Effector memory CD4-positive, alpha-beta T cell (primary cell): ENCODE results near the gene TTLL4.
"Not testable (repeated sequence)": the region's sequence is repeated elsewhere in the genome, so short reads cannot be mapped to it uniquely, and the experiment has no call there.

Experiments used
- DNase-seq, 3 donors: peaks; one replicate each; pipeline ENCODE4 v3.0.0-alpha.2; 2020
- H3K27ac ChIP-seq: 2 replicates; pipeline ENCODE4 v1.7.0; 2013; ENCODE audit warnings: mild to moderate bottlenecking, low read length, moderate library complexity; ENCODE audit not compliant: insufficient read depth, poor library complexity, severe bottlenecking
- H3K27me3 ChIP-seq: replicated peaks from 2 replicates; pipeline ENCODE4 v1.7.0; 2013; ENCODE audit warnings: mild to moderate bottlenecking, low read length; ENCODE audit not compliant: insufficient read depth, control insufficient read depth, poor library complexity, severe bottlenecking
- H3K36me3 ChIP-seq: 2 replicates; pipeline ENCODE4 v1.7.0; 2013; ENCODE audit warnings: mild to moderate bottlenecking, low read length, moderate library complexity; ENCODE audit not compliant: control insufficient read depth, insufficient read depth
- H3K4me1 ChIP-seq: 2 replicates; pipeline ENCODE4 v1.7.0; 2013; ENCODE audit warnings: low read length, mild to moderate bottlenecking; ENCODE audit not compliant: control insufficient read depth, insufficient read depth, poor library complexity, severe bottlenecking
- H3K4me3 ChIP-seq: 2 replicates; pipeline ENCODE4 v1.7.0; 2013; ENCODE audit warnings: low read length, low read depth, mild to moderate bottlenecking; ENCODE audit not compliant: insufficient read depth, poor library complexity, severe bottlenecking
- H3K9me3 ChIP-seq: 2 replicates; pipeline ENCODE4 v1.7.0; 2013; ENCODE audit warnings: mild to moderate bottlenecking, low read length, moderate library complexity; ENCODE audit not compliant: control insufficient read depth

The TTLL4 gene

GRCh38 chr2:218687400-218688060 is 23.1 kb upstream of the TTLL4 start:
- not testable (repeated sequence) for H3K27me3 ChIP-seq, H3K4me3 ChIP-seq, H3K9me3 ChIP-seq, DNase-seq, H3K27ac ChIP-seq, H3K4me1 ChIP-seq, H3K36me3 ChIP-seq

- peaks cover 6% of the 10 kb centered on the region for H3K36me3 ChIP-seq
Observed at GRCh38 chr2:218691234-218691633, 19.4 kb upstream of the TTLL4 start.

GRCh38 chr2:218694405-218695145 is 16.1 kb upstream of the TTLL4 start:
- Histone ChIP-seq H3K27me3 (no peaks in the 10 kb centered on the region), H3K4me1 (no peaks in the 10 kb centered on the region), H3K4me3 (no peak overlapping the region), H3K36me3 (peaks cover 6% of the 10 kb centered on the region), H3K9me3 (no peaks in the 10 kb centered on the region), H3K27ac (no peak overlapping the region)
- DNase-seq = no peak

More at GRCh38 chr2:218691234-218691633, 19.4 kb upstream of the TTLL4 start:
- no peak overlapping the region for H3K4me3 ChIP-seq
- no peaks in the 10 kb centered on the region for H3K4me1 ChIP-seq
- H3K27ac ChIP-seq = no peak overlapping the region
- no peak for DNase-seq
- no peaks in the 10 kb centered on the region for H3K9me3 ChIP-seq
- H3K27me3 ChIP-seq = no peaks in the 10 kb centered on the region

GRCh38 chr2:218698885-218699284 is 11.8 kb upstream of the TTLL4 start:
- no peaks in the 10 kb centered on the region for H3K4me1 ChIP-seq
- no peak overlapping the region for H3K27ac ChIP-seq
- H3K9me3 ChIP-seq = no peaks in the 10 kb centered on the region
- H3K4me3 ChIP-seq = no peak overlapping the region
- DNase-seq = no peak
- H3K27me3 ChIP-seq = no peaks in the 10 kb centered on the region
- H3K36me3 ChIP-seq = no peaks in the 10 kb centered on the region

GRCh38 chr2:218701806-218702205 is 8.8 kb upstream of the TTLL4 start:
- no peaks in the 10 kb centered on the region for H3K4me1 ChIP-seq
- H3K4me3 ChIP-seq = no peak overlapping the region
- H3K27ac ChIP-seq = no peak overlapping the region
- H3K9me3 ChIP-seq = no peaks in the 10 kb centered on the region
- H3K36me3 ChIP-seq = no peaks in the 10 kb centered on the region
- DNase-seq = no peak
- H3K27me3 ChIP-seq = no peaks in the 10 kb centered on the region

GRCh38 chr2:218703341-218703740 is 7.3 kb upstream of the TTLL4 start:
- Histone ChIP-seq H3K36me3 (no peaks in the 10 kb centered on the region), H3K4me3 (no peak overlapping the region), H3K4me1 (no peaks in the 10 kb centered on the region), H3K9me3 (no peaks in the 10 kb centered on the region), H3K27ac (no peak overlapping the region), H3K27me3 (no peaks in the 10 kb centered on the region)
- DNase-seq = no peak

- Histone ChIP-seq H3K27ac (no peak overlapping the region), H3K9me3 (no peaks in the 10 kb centered on the region), H3K4me3 (no peak overlapping the region), H3K4me1 (peaks cover 3% of the 10 kb centered on the region), H3K36me3 (no peaks in the 10 kb centered on the region), H3K27me3 (no peaks in the 10 kb centered on the region)
- DNase-seq = no peak
Observed at GRCh38 chr2:218708086-218708485, 2.5 kb upstream of the TTLL4 start.

- Histone ChIP-seq H3K36me3 (no peaks in the 10 kb centered on the region), H3K27ac (no peak overlapping the region), H3K4me1 (peaks cover 3% of the 10 kb centered on the region), H3K27me3 (no peaks in the 10 kb centered on the region), H3K9me3 (no peaks in the 10 kb centered on the region), H3K4me3 (no peak overlapping the region)
- no peak for DNase-seq
Observed at GRCh38 chr2:218709908-218710307, 727 bp upstream of the TTLL4 start.

GRCh38 chr2:218710334-218710686 is 325 bp upstream of the TTLL4 start:
- no peaks in the 10 kb centered on the region for H3K9me3 ChIP-seq
- DNase-seq = no peak
- no peak overlapping the region for H3K27ac ChIP-seq
- H3K27me3 ChIP-seq = no peaks in the 10 kb centered on the region
- H3K4me1 ChIP-seq = peaks cover 3% of the 10 kb centered on the region
- H3K4me3 ChIP-seq = no peak overlapping the region
- H3K36me3 ChIP-seq = no peaks in the 10 kb centered on the region

GRCh38 chr2:218711550-218711929 is 905 bp downstream of the TTLL4 start:
- no peak for DNase-seq
- no peaks in the 10 kb centered on the region for H3K27me3 ChIP-seq
- no peaks in the 10 kb centered on the region for H3K9me3 ChIP-seq
- H3K4me1 ChIP-seq = peaks cover 3% of the 10 kb centered on the region
- peak overlapping the region; percentile 71 for H3K4me3 ChIP-seq
- H3K27ac ChIP-seq = peak overlapping the region; percentile 87
- H3K36me3 ChIP-seq = no peaks in the 10 kb centered on the region
